Smooth muscle cell (in vitro differentiated cells): ENCODE results near the gene NUDT14. TPM values are rescaled to one million over a fixed set of nuclear protein-coding genes. Genes with fewer than 3 reads are reported as not detected.

Source experiments
- DNase-seq: peaks from one replicate; lab custom pipeline; 2025; ENCODE audit not compliant: unreplicated experiment; lab: John Stamatoyannopoulos, UW
- H2AFZ ChIP-seq: fragments of 200-600 bp; sonication (generic); 2 replicates; pipeline ENCODE4 v1.6.0; 2016; ENCODE audit warnings: antibody characterized with exemption, low read depth, mild to moderate bottlenecking
- H3F3A ChIP-seq: fragments of 200-600 bp; sonication (generic); 2 replicates; pipeline ENCODE4 v1.6.0; 2017; ENCODE audit warnings: antibody characterized with exemption, low read depth
- H3K27ac ChIP-seq: fragments of 200-600 bp; sonication (generic); 2 replicates; pipeline ENCODE4 v1.5.1; 2016; ENCODE audit warnings: low read depth, mild to moderate bottlenecking
- H3K27me3 ChIP-seq: fragments of 200-600 bp; sonication (generic); 2 replicates; pipeline ENCODE4 v1.6.1; 2016; ENCODE audit warnings: low read depth, mild to moderate bottlenecking
- H3K36me3 ChIP-seq: fragments of 200-600 bp; sonication (generic); 2 replicates; pipeline ENCODE4 v1.5.1; 2016; ENCODE audit warnings: low read depth
- H3K4me1 ChIP-seq: fragments of 200-600 bp; sonication (generic); 2 replicates; pipeline ENCODE4 v1.5.1; 2016; ENCODE audit warnings: low read depth
- H3K4me2 ChIP-seq: fragments of 200-600 bp; sonication (generic); 2 replicates; pipeline ENCODE4 v1.6.0; 2016; ENCODE audit warnings: mild to moderate bottlenecking
- H3K4me3 ChIP-seq: fragments of 200-600 bp; sonication (generic); 2 replicates; pipeline ENCODE4 v1.5.1; 2016; ENCODE audit warnings: mild to moderate bottlenecking
- H3K79me2 ChIP-seq: fragments of 200-600 bp; sonication (generic); 2 replicates; pipeline ENCODE4 v1.6.0; 2016; ENCODE audit warnings: low read depth, mild to moderate bottlenecking
- H3K9ac ChIP-seq: fragments of 200-600 bp; sonication (generic); 2 replicates; pipeline ENCODE4 v1.6.0; 2016; ENCODE audit warnings: low read depth
- H3K9me3 ChIP-seq: fragments of 200-600 bp; sonication (generic); replicated peaks from 2 replicates; pipeline ENCODE4 v1.5.1; 2016; ENCODE audit warnings: low read depth
- H4K20me1 ChIP-seq: fragments of 200-600 bp; sonication (generic); 2 replicates; pipeline ENCODE4 v1.6.0; 2016; ENCODE audit warnings: low read depth
- CTCF ChIP-seq: fragments of 200-600 bp; sonication (generic); IDR thresholded peaks from 2 replicates; pipeline ENCODE4 v1.5.1; 2017; ENCODE audit warnings: borderline replicate concordance, mild to moderate bottlenecking, antibody characterized with exemption; ENCODE audit not compliant: insufficient read depth, poor library complexity, severe bottlenecking
- WGBS: methylation state at CpG from one replicate; pipeline ENCODE4 v1.1.7; 2016; ENCODE audit warnings: low lambda C conversion rate; 5-methylcytosine and 5-hydroxymethylcytosine counted together
- polyA plus RNA-seq: library from polyadenylated mRNA; unstranded; fragments of >200 nt; fragmentation: Nextera tagmentation; extraction: Ambion mirVana; gene quantifications from 2 replicates; pipeline ENCODE4 v1.2.1, GENCODE V29; 2016
- total RNA-seq: library from RNA; depleted of rRNA; stranded (reverse); fragments of >200 nt; gene quantifications from 2 replicates; pipeline ENCODE4 v1.2.3, GENCODE V29; 2014

Gene NUDT14
- total and polyA plus RNA-seq, 2 experiments from 2014 or later, result 7.9 to 30.7 TPM

GRCh38 chr14:105214324-105214915 lies 33.3 kb upstream of the NUDT14 start:
- Histone ChIP-seq H3K79me2 (no peaks in the 10 kb centered on the region), H4K20me1 (peaks cover 20% of the 10 kb centered on the region), H3K9me3 (no peaks in the 10 kb centered on the region), H2AFZ (no peak overlapping the region), H3K27me3 (no peaks in the 10 kb centered on the region), H3K9ac (no peak overlapping the region), H3K4me2 (no peak overlapping the region), H3K4me1 (no peaks in the 10 kb centered on the region), H3F3A (no peaks in the 10 kb centered on the region), H3K27ac (no peak overlapping the region), H3K4me3 (no peak overlapping the region), H3K36me3 (no peaks in the 10 kb centered on the region)
- no peak for TF ChIP-seq CTCF
- 95% methylated on average over 14 of the region's 14 CpGs for WGBS
- no peak for DNase-seq

GRCh38 chr14:105213361-105213760 lies 32.2 kb upstream of the NUDT14 start:
- Histone ChIP-seq H3K4me3 (no peak overlapping the region), H3K27ac (no peak overlapping the region), H2AFZ (no peak overlapping the region), H3F3A (no peaks in the 10 kb centered on the region), H4K20me1 (peaks cover 20% of the 10 kb centered on the region), H3K27me3 (no peaks in the 10 kb centered on the region), H3K36me3 (no peaks in the 10 kb centered on the region), H3K4me1 (no peaks in the 10 kb centered on the region), H3K9me3 (no peaks in the 10 kb centered on the region), H3K4me2 (no peak overlapping the region), H3K79me2 (no peaks in the 10 kb centered on the region), H3K9ac (no peak overlapping the region)
- 97% methylated on average over 10 of the region's 10 CpGs for WGBS
- TF ChIP-seq CTCF, result no peak
- DNase-seq, result no peak

- H3K4me2 ChIP-seq, result no peak overlapping the region
- H3K27ac ChIP-seq, result no peak overlapping the region
- no peak overlapping the region for H3K4me3 ChIP-seq
- H3K36me3 ChIP-seq, result no peaks in the 10 kb centered on the region
- no peaks in the 10 kb centered on the region for H3F3A ChIP-seq
- WGBS, result 97% methylated on average over 18 of the region's 18 CpGs
- H3K4me1 ChIP-seq, result no peaks in the 10 kb centered on the region
- H2AFZ ChIP-seq, result no peak overlapping the region
- no peaks in the 10 kb centered on the region for H3K27me3 ChIP-seq
- DNase-seq, result no peak
- H4K20me1 ChIP-seq, result peaks cover 20% of the 10 kb centered on the region
- no peaks in the 10 kb centered on the region for H3K79me2 ChIP-seq
- H3K9ac ChIP-seq, result no peak overlapping the region
- TF ChIP-seq CTCF, result no peak
- H3K9me3 ChIP-seq, result no peaks in the 10 kb centered on the region
Measured at GRCh38 chr14:105212541-105213300, 31.6 kb upstream of the NUDT14 start.

- Histone ChIP-seq H2AFZ (no peak overlapping the region), H3K9ac (no peak overlapping the region), H3K27me3 (no peaks in the 10 kb centered on the region), H3K27ac (no peak overlapping the region), H3K4me2 (no peak overlapping the region), H3K4me1 (no peaks in the 10 kb centered on the region), H3K9me3 (no peaks in the 10 kb centered on the region), H3F3A (no peaks in the 10 kb centered on the region), H4K20me1 (peaks cover 20% of the 10 kb centered on the region), H3K79me2 (no peaks in the 10 kb centered on the region), H3K36me3 (no peaks in the 10 kb centered on the region), H3K4me3 (no peak overlapping the region)
- WGBS, result 93% methylated on average over 9 of the region's 9 CpGs
- DNase-seq, result no peak
- no peak for TF ChIP-seq CTCF
Measured at GRCh38 chr14:105211758-105212089, 30.6 kb upstream of the NUDT14 start.
